Peyer's patch (tissue), 4 donors: ENCODE measurements around the gene BTBD6. TPM values are rescaled to one million over a fixed set of nuclear protein-coding genes. Genes with fewer than 3 reads are reported as not detected.

Source experiments
- DNase-seq, 3 donors: peaks; one replicate each; pipeline ENCODE4 v3.0.0-alpha.2; 2017 to 2019
- H3K27ac ChIP-seq, 4 donors: fragments of 200-600 bp; sonication (generic); one replicate each; pipeline ENCODE4 v1.5.1; 2016 to 2019
- H3K27me3 ChIP-seq, 2 donors: fragments of 200-600 bp; sonication (generic); one replicate each; pipeline ENCODE4 v1.5.1; 2019
- H3K36me3 ChIP-seq, 3 donors: fragments of 200-600 bp; sonication (generic); one replicate each; pipeline ENCODE4 v1.5.1; 2016 to 2019
- H3K4me1 ChIP-seq, 4 donors: fragments of 200-600 bp; sonication (generic); one replicate each; pipeline ENCODE4 v1.5.1; 2016 to 2019
- H3K4me3 ChIP-seq, 4 donors: fragments of 200-600 bp; sonication (generic); 1 replicate in 3 of 4; 2 replicates in 1 of 4; pipeline ENCODE4 v1.5.1; 2016 to 2019; ENCODE audit warnings: mild to moderate bottlenecking in 1 of 4
- H3K9me3 ChIP-seq, 4 donors: fragments of 200-600 bp; sonication (generic); one replicate each; pipeline ENCODE4 v1.5.1; 2016 to 2019; ENCODE audit warnings: mild to moderate bottlenecking in 1 of 4
- POLR2A ChIP-seq, 2 donors: fragments of 450-650 bp; IDR thresholded peaks; one replicate each; pipeline ENCODE4 v1.5.1; 2017; ENCODE audit warnings: antibody characterized with exemption in 2 of 2, mild to moderate bottlenecking in 2 of 2, moderate library complexity in 2 of 2
- total RNA-seq, 4 donors: library from RNA; depleted of rRNA; stranded (reverse); fragments of >200 nt; gene quantifications; one replicate each; pipeline ENCODE4 v1.1.0, GENCODE V29; 2016
- TF ChIP-seq, protein P1 (sequence below), 6 experiments: fragments of 450-650 bp in 4 of 6; fragments of 200-600 bp in 2 of 6; sonication (generic) in 1 of 6; IDR thresholded peaks; one replicate each; pipeline ENCODE4 v1.5.1; 2017 to 2019; ENCODE audit warnings: antibody characterized with exemption in 6 of 6, mild to moderate bottlenecking in 3 of 6, moderate library complexity in 1 of 6

Gene BTBD6
- total RNA-seq, 4 donors from 2014 or later = 32.2 to 67.5 (median 55.5) TPM

DNA sequence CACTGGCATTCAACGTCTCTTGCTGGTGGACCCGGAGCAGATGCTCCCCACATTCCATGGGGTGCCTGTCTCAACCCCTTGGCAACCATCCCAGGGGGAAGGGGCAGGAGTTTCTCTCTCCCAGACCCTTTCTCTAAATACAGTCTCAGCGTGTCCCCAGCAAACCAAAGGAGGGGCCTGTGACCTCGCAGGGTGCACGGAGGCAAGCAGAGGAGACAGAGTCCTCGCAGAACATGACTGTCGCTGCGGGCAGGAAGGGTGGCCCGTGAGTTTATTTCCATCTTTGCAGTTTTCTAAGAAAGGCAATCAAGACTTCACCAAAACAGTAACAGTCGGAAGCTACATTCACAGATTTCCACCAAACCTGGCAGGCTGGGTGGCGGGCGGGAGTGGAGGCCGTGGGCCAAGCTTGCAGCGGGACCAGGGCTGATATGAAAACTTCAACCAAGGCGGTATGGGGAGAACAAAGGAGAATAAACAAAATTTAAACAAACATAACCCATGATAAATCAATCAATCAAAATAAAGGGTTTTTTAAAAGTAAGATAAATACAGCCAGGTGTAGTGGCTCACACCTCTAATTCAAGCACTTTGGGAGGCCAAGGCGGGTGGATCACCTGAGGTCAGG lies 33.9 kb downstream of the BTBD6 start:
- TF ChIP-seq, protein P1, sequence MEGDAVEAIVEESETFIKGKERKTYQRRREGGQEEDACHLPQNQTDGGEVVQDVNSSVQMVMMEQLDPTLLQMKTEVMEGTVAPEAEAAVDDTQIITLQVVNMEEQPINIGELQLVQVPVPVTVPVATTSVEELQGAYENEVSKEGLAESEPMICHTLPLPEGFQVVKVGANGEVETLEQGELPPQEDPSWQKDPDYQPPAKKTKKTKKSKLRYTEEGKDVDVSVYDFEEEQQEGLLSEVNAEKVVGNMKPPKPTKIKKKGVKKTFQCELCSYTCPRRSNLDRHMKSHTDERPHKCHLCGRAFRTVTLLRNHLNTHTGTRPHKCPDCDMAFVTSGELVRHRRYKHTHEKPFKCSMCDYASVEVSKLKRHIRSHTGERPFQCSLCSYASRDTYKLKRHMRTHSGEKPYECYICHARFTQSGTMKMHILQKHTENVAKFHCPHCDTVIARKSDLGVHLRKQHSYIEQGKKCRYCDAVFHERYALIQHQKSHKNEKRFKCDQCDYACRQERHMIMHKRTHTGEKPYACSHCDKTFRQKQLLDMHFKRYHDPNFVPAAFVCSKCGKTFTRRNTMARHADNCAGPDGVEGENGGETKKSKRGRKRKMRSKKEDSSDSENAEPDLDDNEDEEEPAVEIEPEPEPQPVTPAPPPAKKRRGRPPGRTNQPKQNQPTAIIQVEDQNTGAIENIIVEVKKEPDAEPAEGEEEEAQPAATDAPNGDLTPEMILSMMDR (IDR thresholded peaks at IDR 0.05) = no peak
- no peak for TF ChIP-seq POLR2A (IDR thresholded peaks at IDR 0.05)
- no peaks in the 10 kb centered on the region for H3K9me3 ChIP-seq
- H3K4me3 ChIP-seq = no peak overlapping the region
- H3K27me3 ChIP-seq = no peaks in the 10 kb centered on the region
- no peaks in the 10 kb centered on the region for H3K36me3 ChIP-seq
- no peaks in the 10 kb centered on the region for H3K4me1 ChIP-seq
- H3K27ac ChIP-seq = no peak overlapping the region
- no peak for DNase-seq

DNA sequence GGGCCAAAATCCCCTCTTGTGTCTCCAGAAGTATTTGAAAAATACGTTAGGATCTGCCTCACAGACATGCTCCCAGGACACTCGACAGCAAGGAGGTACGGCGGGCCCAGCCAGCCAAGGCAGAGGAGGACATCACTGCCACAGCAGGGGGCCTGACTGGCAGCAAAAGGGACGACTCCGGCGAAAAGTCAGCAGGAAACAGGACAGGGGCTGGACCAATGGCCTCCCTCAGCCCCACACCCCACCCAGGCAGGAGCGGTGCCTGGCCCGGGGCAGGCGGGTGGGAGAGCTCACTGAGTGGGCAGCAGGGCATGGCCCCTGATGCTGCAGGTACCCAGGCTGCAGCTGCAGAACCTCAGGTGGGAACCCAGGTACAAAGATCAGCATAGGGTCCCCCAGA lies 34.7 kb downstream of the BTBD6 start:
- Histone ChIP-seq H3K4me1 (no peaks in the 10 kb centered on the region), H3K27me3 (no peaks in the 10 kb centered on the region), H3K27ac (no peak overlapping the region), H3K4me3 (no peak overlapping the region), H3K36me3 (no peaks in the 10 kb centered on the region), H3K9me3 (no peaks in the 10 kb centered on the region)
- no peak for DNase-seq
- TF ChIP-seq, protein P1 (IDR thresholded peaks at IDR 0.05) = no peak
- TF ChIP-seq POLR2A (IDR thresholded peaks at IDR 0.05) = no peak

DNA sequence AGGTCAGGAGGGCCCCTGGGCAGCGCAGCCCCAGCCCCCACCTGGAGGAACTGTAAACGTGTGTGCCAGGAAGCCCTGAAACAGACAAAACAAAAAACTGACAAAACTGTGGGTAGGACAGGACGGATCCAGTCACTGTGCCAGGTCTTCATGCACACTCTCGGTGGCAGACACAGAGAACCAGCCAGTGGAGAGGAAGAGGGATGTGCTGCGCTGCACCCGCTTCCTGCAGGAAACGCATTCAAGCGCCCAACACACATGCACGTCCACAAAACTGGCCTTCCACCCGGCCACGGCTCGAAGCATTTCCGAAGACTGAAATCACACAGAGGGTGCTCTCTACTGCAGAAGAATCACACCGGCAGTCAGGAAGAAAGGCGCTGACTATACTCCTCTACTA lies 35.6 kb downstream of the BTBD6 start:
- no peaks in the 10 kb centered on the region for H3K4me1 ChIP-seq
- no peaks in the 10 kb centered on the region for H3K9me3 ChIP-seq
- H3K4me3 ChIP-seq = no peak overlapping the region
- no peak overlapping the region for H3K27ac ChIP-seq
- H3K27me3 ChIP-seq = no peaks in the 10 kb centered on the region
- no peaks in the 10 kb centered on the region for H3K36me3 ChIP-seq
- no peak for TF ChIP-seq POLR2A (IDR thresholded peaks at IDR 0.05)
- TF ChIP-seq, protein P1 (IDR thresholded peaks at IDR 0.05) = no peak
- no peak for DNase-seq

DNA sequence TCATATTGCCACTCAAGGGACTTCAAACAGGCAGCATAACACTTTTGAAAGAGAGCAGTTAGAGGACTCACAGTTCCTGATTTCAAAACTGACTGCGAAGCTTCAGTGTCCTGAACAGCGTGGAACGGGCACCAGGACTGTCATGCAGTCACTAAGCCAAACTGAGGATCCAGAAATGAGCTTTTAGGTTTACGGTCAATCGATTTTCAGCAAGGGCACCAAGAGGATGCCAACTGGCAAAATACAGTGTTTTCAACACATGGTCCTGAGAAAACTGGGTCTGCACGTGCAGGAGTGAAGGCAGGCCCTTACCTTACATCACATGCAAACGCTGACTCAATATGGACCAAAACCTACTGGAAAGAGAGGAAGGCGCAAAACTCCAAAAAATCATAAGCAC lies 36.8 kb downstream of the BTBD6 start:
- H3K36me3 ChIP-seq = no peaks in the 10 kb centered on the region
- H3K27ac ChIP-seq = no peak overlapping the region
- H3K27me3 ChIP-seq = no peaks in the 10 kb centered on the region
- no peaks in the 10 kb centered on the region for H3K9me3 ChIP-seq
- TF ChIP-seq POLR2A (IDR thresholded peaks at IDR 0.05) = no peak
- TF ChIP-seq, protein P1 (IDR thresholded peaks at IDR 0.05) = no peak
- H3K4me3 ChIP-seq = no peak overlapping the region
- no peak for DNase-seq
- H3K4me1 ChIP-seq = no peaks in the 10 kb centered on the region

DNA sequence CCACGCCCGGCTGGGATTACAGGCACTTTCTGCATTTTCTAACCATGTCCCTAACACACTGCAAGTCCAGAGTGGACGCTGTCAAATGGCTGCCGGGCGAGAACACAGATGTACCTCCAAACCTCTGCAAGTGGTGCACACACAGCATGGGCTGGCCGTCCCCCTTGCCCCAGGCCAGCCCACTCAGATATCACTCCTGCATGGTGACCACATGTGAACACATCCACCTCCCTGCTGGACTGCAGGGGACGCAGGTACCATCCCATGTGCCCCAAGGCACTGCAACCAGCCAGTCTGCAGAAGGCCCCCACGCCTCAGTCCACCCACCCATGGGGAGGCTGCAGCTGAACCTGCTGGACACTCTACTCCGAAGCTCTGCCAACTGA lies 38.4 kb downstream of the BTBD6 start:
- Histone ChIP-seq H3K4me1 (no peaks in the 10 kb centered on the region), H3K27me3 (no peaks in the 10 kb centered on the region), H3K4me3 (no peak overlapping the region), H3K36me3 (no peaks in the 10 kb centered on the region), H3K9me3 (no peaks in the 10 kb centered on the region), H3K27ac (no peak overlapping the region)
- DNase-seq = no peak
- no peak for TF ChIP-seq POLR2A (IDR thresholded peaks at IDR 0.05)
- TF ChIP-seq, protein P1 (IDR thresholded peaks at IDR 0.05) = no peak
